Mesenteric fat pad (tissue), 1 donor: ENCODE data around the gene ZNF618. TPM values are rescaled to one million over a fixed set of nuclear protein-coding genes. Genes with fewer than 3 reads are reported as not detected.

Source experiments
- DNase-seq: peaks from one replicate; pipeline ENCODE4 v3.0.0-alpha.2; 2020; ENCODE audit warnings: low spot score
- total RNA-seq: library from RNA; stranded (reverse); fragmentation: NEBNext Ultra II Directional; extraction: Animal tissue kit (Norgen Biotek cat#: 25700); gene quantifications from one replicate; pipeline ENCODE4 v1.2.1, GENCODE V29; 2021
- donor health status: DM: yes; HTN: yes; CAD: no.

ZNF618 gene
- total RNA-seq, 1 donor from 2014 or later: 8.2 TPM

- peak; percentile 57 for DNase-seq
Observed at GRCh38 chr9:113956901-113957300, 80.8 kb downstream of the ZNF618 start.

- DNase-seq: peak; percentile 43
Observed at GRCh38 chr9:113957351-113957750, 81.2 kb downstream of the ZNF618 start.

- DNase-seq: peak; percentile 82
Observed at GRCh38 chr9:113957821-113958341, 81.8 kb downstream of the ZNF618 start.

GRCh38 chr9:113958556-113958955 lies 82.4 kb downstream of the ZNF618 start:
- no peak for DNase-seq

GRCh38 chr9:113960768-113961167 lies 84.7 kb downstream of the ZNF618 start:
- DNase-seq: peak; percentile 57

GRCh38 chr9:113962396-113962795 lies 86.3 kb downstream of the ZNF618 start:
- peak; percentile 47 for DNase-seq

- peak; percentile 62 for DNase-seq
Observed at GRCh38 chr9:113963017-113963620, 87.0 kb downstream of the ZNF618 start.

- peak; percentile 45 for DNase-seq
Observed at GRCh38 chr9:113963696-113964494, 87.8 kb downstream of the ZNF618 start.

- DNase-seq: no peak
Observed at GRCh38 chr9:113964495-113965170, 88.5 kb downstream of the ZNF618 start.

GRCh38 chr9:113966394-113966793 lies 90.3 kb downstream of the ZNF618 start:
- DNase-seq: no peak

GRCh38 chr9:113967380-113967779 lies 91.3 kb downstream of the ZNF618 start:
- DNase-seq: no peak

GRCh38 chr9:113969343-113969742 lies 93.2 kb downstream of the ZNF618 start:
- DNase-seq: no peak

- no peak for DNase-seq
Observed at GRCh38 chr9:113973226-113973625, 97.1 kb downstream of the ZNF618 start.

GRCh38 chr9:113973963-113974413 lies 97.9 kb downstream of the ZNF618 start:
- DNase-seq: peak; percentile 68

GRCh38 chr9:113976915-113977314 lies 100.8 kb downstream of the ZNF618 start:
- DNase-seq: peak; percentile 79

- DNase-seq: no peak
Observed at GRCh38 chr9:113978725-113979342, 102.7 kb downstream of the ZNF618 start.

GRCh38 chr9:113979343-113980127 lies 103.4 kb downstream of the ZNF618 start:
- DNase-seq: no peak

- no peak for DNase-seq
Observed at GRCh38 chr9:113984639-113985380, 108.7 kb downstream of the ZNF618 start.

GRCh38 chr9:113985968-113986585 lies 110.0 kb downstream of the ZNF618 start:
- DNase-seq: no peak
